ENCODE data around the gene KRTAP9-3.
"Not testable (repeated sequence)": the region's sequence is repeated elsewhere in the genome, so short reads cannot be mapped to it uniquely, and the experiment has no call there.

Gene KRTAP9-3

GRCh38 chr17:41230094-41230493, 2.2 kb upstream of the KRTAP9-3 start:
- H3K4me3 ChIP-seq (ENCODE audit: control insufficient read depth, low read depth, low read length), result no peak overlapping the region
- DNase-seq (ENCODE audit: low read depth), result no peak
- TF ChIP-seq CTCF (conservative IDR thresholded peaks at IDR 0.05; ENCODE audit: control insufficient read depth, insufficient read depth, low read depth, low read length), result no peak

GRCh38 chr17:41231731-41232130, 518 bp upstream of the KRTAP9-3 start:
- no peak for TF ChIP-seq CTCF (conservative IDR thresholded peaks at IDR 0.05; ENCODE audit: control insufficient read depth, insufficient read depth, low read depth, low read length)
- DNase-seq (ENCODE audit: low read depth), result no peak
- no peak overlapping the region for H3K4me3 ChIP-seq (ENCODE audit: control insufficient read depth, low read depth, low read length)

DNA sequence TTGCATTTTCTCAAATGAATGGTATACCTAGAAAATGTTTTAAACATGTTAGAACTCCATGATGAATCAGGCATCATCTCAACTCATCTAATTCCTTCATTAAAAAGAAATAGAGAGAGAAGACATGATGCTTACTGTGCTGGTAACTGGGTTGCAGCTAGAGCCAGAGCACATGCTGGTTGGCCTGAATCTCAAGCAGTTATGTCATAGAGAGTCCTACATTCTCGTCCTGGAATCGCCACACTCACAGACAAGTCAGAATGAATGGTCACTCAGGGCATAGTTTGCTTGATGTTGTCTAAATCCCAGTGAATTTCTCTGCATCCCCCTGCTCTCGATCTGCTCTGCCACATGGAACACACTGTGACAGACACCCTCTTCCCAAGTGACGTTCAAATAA, 4.9 kb downstream of the KRTAP9-3 start:
- H3K4me3 ChIP-seq (ENCODE audit: control insufficient read depth, low read depth, low read length); DNase-seq (ENCODE audit: low read depth): not testable (repeated sequence)

DNA sequence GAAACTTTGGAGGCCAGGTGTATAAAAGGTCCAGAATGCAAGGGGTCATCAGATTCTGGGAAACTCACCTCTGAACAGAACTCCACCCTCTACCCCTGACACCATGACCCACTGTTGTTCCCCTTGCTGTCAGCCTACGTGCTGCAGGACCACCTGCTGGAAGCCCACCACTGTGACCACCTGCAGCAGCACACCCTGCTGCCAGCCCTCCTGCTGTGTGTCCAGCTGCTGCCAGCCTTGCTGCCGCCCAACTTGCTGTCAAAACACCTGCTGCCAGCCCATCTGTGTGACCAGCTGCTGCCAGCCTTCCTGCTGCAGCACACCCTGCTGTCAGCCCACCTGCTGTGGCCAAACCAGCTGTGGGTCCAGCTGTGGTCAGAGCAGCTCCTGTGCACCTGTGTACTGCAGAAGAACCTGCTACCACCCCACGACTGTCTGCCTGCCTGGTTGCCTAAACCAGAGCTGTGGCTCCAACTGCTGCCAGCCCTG, 5.7 kb downstream of the KRTAP9-3 start, which contains the start of gene KRTAP9-8:
Gene KRTAP9-8, plus strand, starts transcription at position 51 of the 489 bp plus-strand sequence. Its CDS starts 53 bp downstream, at position 104.
- DNase-seq (ENCODE audit: low read depth); H3K4me3 ChIP-seq (ENCODE audit: control insufficient read depth, low read depth, low read length): not testable (repeated sequence)

DNA sequence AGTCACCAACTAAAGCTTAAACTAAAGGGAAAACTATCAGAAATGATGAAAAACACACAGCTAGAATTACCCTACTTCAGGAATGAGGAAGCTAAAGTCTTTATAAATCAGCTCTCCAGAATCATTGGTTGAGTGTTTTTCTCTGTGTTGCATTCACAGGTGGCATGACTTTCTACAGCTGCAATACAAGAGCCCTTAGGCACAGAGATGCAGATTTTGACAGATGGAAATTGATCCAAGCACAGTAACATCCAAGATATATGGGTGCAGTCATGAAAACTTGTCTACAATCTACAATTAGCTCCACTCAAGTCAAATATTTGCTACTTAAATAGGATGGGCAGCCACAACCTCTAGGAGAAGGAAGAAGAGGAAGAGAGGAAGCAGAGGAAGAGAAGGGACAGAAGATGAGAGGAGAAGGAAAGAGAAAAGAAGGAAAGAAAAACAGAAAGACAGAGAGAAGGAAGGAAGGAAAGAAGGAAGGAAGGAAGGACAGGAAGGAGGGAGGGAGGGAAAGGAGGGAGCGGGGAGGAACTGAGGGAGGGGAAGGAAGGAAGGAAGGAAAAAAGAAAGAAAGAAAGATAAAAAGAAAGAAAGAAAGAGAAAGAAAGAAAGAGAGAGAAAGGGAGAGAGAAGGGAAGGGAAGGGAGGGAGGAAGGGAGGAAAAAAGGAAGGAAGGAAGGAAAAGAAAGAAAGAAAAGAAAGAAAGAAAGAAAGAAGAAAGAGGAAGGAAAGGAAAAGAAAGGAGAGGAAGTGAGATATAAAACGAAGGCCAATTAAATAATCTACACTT, 14.9 kb downstream of the KRTAP9-3 start:
- DNase-seq (ENCODE audit: low read depth); H3K4me3 ChIP-seq (ENCODE audit: control insufficient read depth, low read depth, low read length): not testable (repeated sequence)

DNA sequence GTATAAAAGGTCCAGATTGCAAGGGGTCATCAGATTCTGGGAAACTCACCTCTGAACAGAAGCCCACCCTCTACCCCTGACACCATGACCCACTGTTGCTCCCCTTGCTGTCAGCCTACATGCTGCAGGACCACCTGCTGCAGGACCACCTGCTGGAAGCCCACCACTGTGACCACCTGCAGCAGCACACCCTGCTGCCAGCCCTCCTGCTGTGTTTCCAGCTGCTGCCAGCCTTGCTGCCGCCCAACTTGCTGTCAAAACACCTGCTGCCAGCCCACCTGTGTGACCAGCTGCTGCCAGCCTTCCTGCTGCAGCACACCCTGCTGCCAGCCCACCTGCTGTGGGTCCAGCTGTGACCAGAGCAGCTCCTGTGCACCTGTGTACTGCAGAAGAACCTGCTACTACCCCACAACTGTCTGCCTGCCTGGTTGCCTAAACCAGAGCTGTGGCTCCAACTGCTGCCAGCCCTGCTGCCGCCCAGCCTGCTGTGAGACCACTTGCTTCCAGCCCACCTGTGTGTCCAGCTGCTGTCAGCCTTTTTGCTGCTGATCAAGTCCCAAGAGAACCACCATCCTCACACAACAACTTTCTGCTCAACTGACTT, 17.5 kb downstream of the KRTAP9-3 start, which contains the start of gene KRTAP9-4:
Gene KRTAP9-4, plus strand, starts transcription at position 51 of the 604 bp plus-strand sequence. Its CDS starts 34 bp downstream, at position 85.
- not testable (repeated sequence) for H3K4me3 ChIP-seq (ENCODE audit: control insufficient read depth, low read depth, low read length); DNase-seq (ENCODE audit: low read depth)

DNA sequence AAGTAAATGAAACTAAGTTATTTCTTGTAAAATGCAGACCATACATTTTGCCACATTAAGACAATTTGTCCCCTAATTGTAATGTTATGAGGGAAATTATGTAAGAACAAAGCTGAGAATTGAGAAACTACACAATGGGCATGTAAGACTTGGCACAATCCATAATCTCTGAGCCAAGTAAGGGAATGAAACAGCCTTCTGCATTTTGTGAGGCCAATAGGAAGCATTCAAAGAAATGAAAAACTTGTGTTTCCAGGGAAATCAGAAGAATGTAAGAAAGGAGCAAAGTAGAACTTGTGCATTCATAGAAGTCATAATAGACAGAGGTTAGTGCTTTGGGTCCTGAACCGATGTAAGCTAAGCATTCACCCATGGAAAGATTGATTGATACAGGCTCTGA, 19.0 kb downstream of the KRTAP9-3 start:
- DNase-seq (ENCODE audit: low read depth), result no peak
- no peak for TF ChIP-seq CTCF (conservative IDR thresholded peaks at IDR 0.05; ENCODE audit: control insufficient read depth, insufficient read depth, low read depth, low read length)
- no peak overlapping the region for H3K4me3 ChIP-seq (ENCODE audit: control insufficient read depth, low read depth, low read length)

- no peak for TF ChIP-seq CTCF (conservative IDR thresholded peaks at IDR 0.05; ENCODE audit: control insufficient read depth, insufficient read depth, low read depth, low read length)
- H3K4me3 ChIP-seq (ENCODE audit: control insufficient read depth, low read depth, low read length), result no peak overlapping the region
- peak; percentile 24 for DNase-seq (ENCODE audit: low read depth)
Measured at GRCh38 chr17:41254861-41255260, 22.6 kb downstream of the KRTAP9-3 start.

DNA sequence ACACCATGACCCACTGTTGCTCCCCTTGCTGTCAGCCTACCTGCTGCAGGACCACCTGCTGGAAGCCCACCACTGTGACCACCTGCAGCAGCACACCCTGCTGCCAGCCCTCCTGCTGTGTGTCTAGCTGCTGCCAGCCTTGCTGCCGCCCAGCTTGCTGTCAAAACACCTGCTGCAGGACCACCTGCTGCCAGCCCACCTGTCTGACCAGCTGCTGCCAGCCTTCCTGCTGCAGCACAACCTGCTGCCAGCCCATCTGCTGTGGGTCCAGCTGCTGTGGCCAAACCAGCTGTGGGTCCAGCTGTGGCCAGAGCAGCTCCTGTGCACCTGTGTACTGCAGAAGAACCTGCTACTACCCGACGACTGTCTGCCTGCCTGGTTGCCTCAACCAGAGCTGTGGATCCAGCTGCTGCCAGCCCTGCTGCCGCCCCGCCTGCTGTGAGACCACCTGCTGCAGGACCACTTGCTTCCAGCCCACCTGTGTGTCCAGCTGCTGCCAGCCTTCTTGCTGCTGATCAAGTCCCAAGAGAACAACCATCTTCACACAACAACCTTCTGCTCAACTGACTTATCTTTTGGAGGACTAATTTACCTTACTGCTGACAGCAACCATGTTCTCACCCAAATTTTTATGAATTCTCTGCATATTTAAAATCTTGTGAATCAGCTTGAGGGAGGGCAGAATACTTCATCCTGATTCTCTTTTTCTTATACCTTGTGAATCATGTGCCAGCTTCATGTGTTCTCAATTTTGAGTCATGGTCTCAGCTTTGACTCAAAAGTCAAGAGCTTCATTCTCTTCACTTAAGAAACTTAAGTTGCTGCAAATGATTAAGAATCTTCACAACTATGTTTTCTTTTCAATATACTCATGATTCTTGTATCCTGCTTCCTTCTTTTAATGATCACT, 23.4 kb downstream of the KRTAP9-3 start, which contains the start of gene KRTAP9-9:
Gene KRTAP9-9, plus strand, starts transcription at position 4 of the 910 bp plus-strand sequence.
- H3K4me3 ChIP-seq (ENCODE audit: control insufficient read depth, low read depth, low read length), result not testable (repeated sequence)
- DNase-seq (ENCODE audit: low read depth), result peak; percentile 36
